HCT116 (cell line): ENCODE data around the gene RASL10A.

Experiments used
- CBX3 ChIP-seq: IDR thresholded peaks from 2 replicates; pipeline ENCODE4 v1.6.1; 2012; ENCODE audit warnings: low read depth
- CTCF ChIP-seq, 3 experiments: fragments of 200-600 bp in 1 of 3; sonication (generic) in 1 of 3; IDR thresholded peaks in 2 of 3; conservative IDR thresholded peaks in 1 of 3; 2 replicates each; pipeline ENCODE4 v1.5.1; 2012 to 2017; ENCODE audit warnings: low read depth in 2 of 3, low read length in 2 of 3, antibody characterized with exemption in 1 of 3, borderline replicate concordance in 1 of 3, control low read depth in 1 of 3, mild to moderate bottlenecking in 1 of 3, mixed read lengths in 1 of 3, mixed run types in 1 of 3, moderate library complexity in 1 of 3; ENCODE audit not compliant: insufficient read depth in 1 of 3
- EZH2 ChIP-seq: fragments of 200-600 bp; sonication (generic); IDR thresholded peaks from 2 replicates; pipeline ENCODE4 v1.6.1; 2017; ENCODE audit warnings: antibody characterized with exemption, mixed run types
- EZH2phosphoT487 ChIP-seq: fragments of 200-600 bp; IDR thresholded peaks from 2 replicates; pipeline ENCODE4 v1.6.1; 2018; ENCODE audit warnings: antibody characterized with exemption, borderline replicate concordance
- POLR2AphosphoS5 ChIP-seq: IDR thresholded peaks from 2 replicates; pipeline ENCODE4 v1.6.1; 2011; ENCODE audit warnings: mild to moderate bottlenecking, low read depth, low read length, moderate library complexity
- ZFX ChIP-seq: fragments of 450-650 bp; IDR thresholded peaks from 2 replicates; pipeline ENCODE4 v1.6.1; 2017
- TF ChIP-seq, protein P1 (sequence below): IDR thresholded peaks from 2 replicates; pipeline ENCODE4 v1.6.1; 2012

GRCh38 chr22:29268511-29269229 is 46.8 kb downstream of the RASL10A start:
- no peak for TF ChIP-seq CBX3
- no peak for TF ChIP-seq CTCF (IDR thresholded peaks at IDR 0.05 in 2 of 3, conservative IDR thresholded peaks at IDR 0.05 in 1 of 3; ENCODE audit: borderline replicate concordance in 1 of 3, insufficient read depth in 1 of 3, low read depth in 2 of 3, low read length in 2 of 3)
- peak; percentile 96 for TF ChIP-seq ZFX
- peak; percentile 39; the same call in 1 of the 2 replicates for TF ChIP-seq POLR2AphosphoS5
- TF ChIP-seq, protein P1, sequence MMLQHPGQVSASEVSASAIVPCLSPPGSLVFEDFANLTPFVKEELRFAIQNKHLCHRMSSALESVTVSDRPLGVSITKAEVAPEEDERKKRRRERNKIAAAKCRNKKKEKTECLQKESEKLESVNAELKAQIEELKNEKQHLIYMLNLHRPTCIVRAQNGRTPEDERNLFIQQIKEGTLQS: no peak
- TF ChIP-seq EZH2phosphoT487: no peak
- TF ChIP-seq EZH2: no peak
